Activated T-helper 17 cell treated with anti-CD3 and anti-CD28 coated beads, Interleukin-2, amount 50 U/mL, for 72 hours (primary cell): Measurements from ENCODE around the gene SLAIN2. TPM values are rescaled to one million over a fixed set of nuclear protein-coding genes. Genes with fewer than 3 reads are reported as not detected.

ENCODE experiments used
- ATAC-seq: fragments of 150-1000 bp; cut with Tn5 transposase; replicated peaks from 2 replicates; pipeline ENCODE4 v1.10.0; 2021; ENCODE audit warnings: mild to moderate bottlenecking, moderate library complexity
- H3K27ac Mint-ChIP-seq: one replicate; pipeline ENCODE4 v1.8.0; 2022; ENCODE audit warnings: mixed read lengths
- H3K27me3 Mint-ChIP-seq: one replicate; pipeline ENCODE4 v1.8.0; 2022; ENCODE audit warnings: mixed read lengths
- H3K36me3 Mint-ChIP-seq: one replicate; pipeline ENCODE4 v1.8.0; 2022; ENCODE audit warnings: low read depth, mild to moderate bottlenecking, mixed read lengths
- H3K4me1 Mint-ChIP-seq: one replicate; pipeline ENCODE4 v1.8.0; 2022; ENCODE audit warnings: mixed read lengths
- H3K4me3 Mint-ChIP-seq: one replicate; pipeline ENCODE4 v1.8.0; 2022; ENCODE audit warnings: mild to moderate bottlenecking, mixed read lengths
- H3K9me3 Mint-ChIP-seq: one replicate; pipeline ENCODE4 v1.8.0; 2022; ENCODE audit warnings: mixed read lengths
- total RNA-seq, 2 donors: library from RNA; stranded (reverse); gene quantifications; one replicate each; pipeline ENCODE4 v1.2.3, GENCODE V29; 2022

The SLAIN2 gene
- total RNA-seq, 2 donors from 2014 or later, result 38.5 to 52.0 TPM

DNA sequence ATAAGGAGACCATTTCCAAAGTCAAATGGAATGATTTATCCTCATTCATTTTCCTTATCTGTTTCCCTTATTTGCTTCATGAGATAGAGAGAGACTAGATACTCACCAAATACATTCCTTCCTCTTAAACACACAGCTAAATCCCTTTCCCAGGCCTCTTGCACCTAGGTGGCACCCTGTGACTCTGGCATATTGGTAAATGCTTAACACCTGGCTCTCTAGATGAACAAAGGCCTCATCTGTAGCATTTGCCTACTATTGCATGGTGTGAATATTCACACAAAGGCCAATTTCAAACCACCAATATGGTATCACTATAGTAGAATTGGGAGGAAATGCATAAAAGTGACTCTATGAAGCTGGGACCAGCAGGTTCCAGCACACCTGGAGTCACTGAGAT lies 119.7 kb downstream of the SLAIN2 start:
- H3K27ac Mint-ChIP-seq, result no peak overlapping the region
- H3K4me1 Mint-ChIP-seq, result no peaks in the 10 kb centered on the region
- H3K9me3 Mint-ChIP-seq, result no peaks in the 10 kb centered on the region
- no peak overlapping the region for H3K4me3 Mint-ChIP-seq
- H3K27me3 Mint-ChIP-seq, result no peaks in the 10 kb centered on the region
- ATAC-seq, result no peak
- H3K36me3 Mint-ChIP-seq, result no peaks in the 10 kb centered on the region

GRCh38 chr4:48462363-48462762 lies 121.0 kb downstream of the SLAIN2 start:
- Mint-ChIP-seq H3K36me3 (no peaks in the 10 kb centered on the region), H3K27me3 (no peaks in the 10 kb centered on the region), H3K27ac (no peak overlapping the region), H3K4me1 (no peaks in the 10 kb centered on the region), H3K9me3 (no peaks in the 10 kb centered on the region), H3K4me3 (no peak overlapping the region)
- no peak for ATAC-seq

GRCh38 chr4:48467442-48467841 lies 126.1 kb downstream of the SLAIN2 start:
- H3K4me3 Mint-ChIP-seq, result no peak overlapping the region
- no peak for ATAC-seq
- no peak overlapping the region for H3K27ac Mint-ChIP-seq
- H3K9me3 Mint-ChIP-seq, result no peaks in the 10 kb centered on the region
- H3K36me3 Mint-ChIP-seq, result no peaks in the 10 kb centered on the region
- no peaks in the 10 kb centered on the region for H3K4me1 Mint-ChIP-seq
- H3K27me3 Mint-ChIP-seq, result peaks cover 4% of the 10 kb centered on the region

- no peak overlapping the region for H3K27ac Mint-ChIP-seq
- no peaks in the 10 kb centered on the region for H3K9me3 Mint-ChIP-seq
- peaks cover 4% of the 10 kb centered on the region for H3K27me3 Mint-ChIP-seq
- no peaks in the 10 kb centered on the region for H3K4me1 Mint-ChIP-seq
- no peaks in the 10 kb centered on the region for H3K36me3 Mint-ChIP-seq
- no peak overlapping the region for H3K4me3 Mint-ChIP-seq
- ATAC-seq, result no peak
Measured at GRCh38 chr4:48467891-48468290, 126.6 kb downstream of the SLAIN2 start.

GRCh38 chr4:48470137-48470536 lies 128.8 kb downstream of the SLAIN2 start:
- ATAC-seq, result no peak
- H3K27ac Mint-ChIP-seq, result no peak overlapping the region
- H3K4me3 Mint-ChIP-seq, result no peak overlapping the region
- H3K36me3 Mint-ChIP-seq, result no peaks in the 10 kb centered on the region
- peaks cover 4% of the 10 kb centered on the region for H3K27me3 Mint-ChIP-seq
- H3K9me3 Mint-ChIP-seq, result no peaks in the 10 kb centered on the region
- H3K4me1 Mint-ChIP-seq, result no peaks in the 10 kb centered on the region

DNA sequence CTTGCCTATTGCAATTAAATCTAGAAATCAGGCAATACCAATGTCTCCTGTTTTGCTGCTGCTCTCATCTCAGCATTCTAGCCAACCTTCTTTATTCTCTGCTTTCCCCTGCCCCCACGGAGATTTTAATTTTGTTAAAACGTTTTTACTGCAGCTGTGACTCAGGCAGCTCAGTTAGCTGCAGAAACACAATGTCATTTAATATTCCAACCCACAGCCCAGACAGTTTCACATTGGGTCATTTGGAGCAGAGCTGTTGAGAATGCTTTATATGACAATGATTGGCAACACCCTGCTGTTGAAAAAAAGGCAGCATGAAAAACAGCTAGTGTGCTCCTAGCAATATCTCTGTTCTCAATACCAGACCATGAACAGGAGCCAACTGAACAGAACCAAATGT lies 129.2 kb downstream of the SLAIN2 start:
- Mint-ChIP-seq H3K9me3 (no peaks in the 10 kb centered on the region), H3K4me3 (no peak overlapping the region), H3K4me1 (no peaks in the 10 kb centered on the region), H3K27me3 (peaks cover 4% of the 10 kb centered on the region), H3K36me3 (no peaks in the 10 kb centered on the region), H3K27ac (no peak overlapping the region)
- no peak for ATAC-seq

GRCh38 chr4:48472794-48473193 lies 131.5 kb downstream of the SLAIN2 start:
- ATAC-seq, result no peak
- no peaks in the 10 kb centered on the region for H3K36me3 Mint-ChIP-seq
- H3K4me1 Mint-ChIP-seq, result no peaks in the 10 kb centered on the region
- H3K4me3 Mint-ChIP-seq, result no peak overlapping the region
- peaks cover 7% of the 10 kb centered on the region for H3K27me3 Mint-ChIP-seq
- no peaks in the 10 kb centered on the region for H3K9me3 Mint-ChIP-seq
- no peak overlapping the region for H3K27ac Mint-ChIP-seq

DNA sequence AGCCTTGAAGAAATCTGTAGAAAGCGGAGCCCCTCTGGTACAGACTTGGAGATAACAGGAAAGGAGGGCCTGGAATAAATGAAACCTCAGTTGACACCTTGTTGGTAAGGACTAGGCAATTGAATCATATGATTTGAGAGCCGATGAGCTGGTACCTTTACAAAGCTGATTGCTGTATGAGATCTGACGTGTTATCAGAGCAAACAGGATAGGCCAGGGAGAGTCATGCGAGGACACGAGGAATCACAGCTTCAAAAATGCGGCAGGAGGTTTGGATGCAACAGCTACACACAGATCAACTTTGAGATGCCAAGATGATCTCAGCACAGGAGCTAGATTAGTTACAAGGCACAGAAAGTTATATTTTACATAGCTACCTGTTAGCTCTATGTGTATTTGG lies 134.4 kb downstream of the SLAIN2 start:
- peaks cover 7% of the 10 kb centered on the region for H3K27me3 Mint-ChIP-seq
- no peak for ATAC-seq
- H3K27ac Mint-ChIP-seq, result no peak overlapping the region
- H3K36me3 Mint-ChIP-seq, result no peaks in the 10 kb centered on the region
- no peaks in the 10 kb centered on the region for H3K9me3 Mint-ChIP-seq
- no peaks in the 10 kb centered on the region for H3K4me1 Mint-ChIP-seq
- H3K4me3 Mint-ChIP-seq, result no peak overlapping the region

Other genes starting within 250 kb of the SLAIN2 start
- gene TXK, start 207.3 kb upstream of the SLAIN2 start, total RNA-seq, result 10 to 100 TPM; 26.8 to 28.8 TPM
- gene TEC, start 71.7 kb upstream of the SLAIN2 start, total RNA-seq, result 1 to 10 TPM; 4.6 to 8.3 TPM
- gene SLC10A4, start 141.8 kb downstream of the SLAIN2 start, total RNA-seq, result not detected
- not detected for gene ZAR1, start 148.7 kb downstream of the SLAIN2 start, total RNA-seq